Gastrocnemius medialis (tissue), 4 donors: ENCODE measurements around the gene MGRN1.
A peak's percentile ranks its signal among the peaks of the same experiment; 100 is the strongest.

ENCODE experiments used
- CTCF ChIP-seq, 5 experiments: fragments of 450-650 bp in 3 of 5; fragments of 200-600 bp in 2 of 5; sonication (generic) in 2 of 5; IDR thresholded peaks in 4 of 5; conservative IDR thresholded peaks in 1 of 5; 1 replicate in 4 of 5; 2 replicates in 1 of 5; pipeline ENCODE4 v1.5.1; 2016 to 2019; ENCODE audit warnings: antibody characterized with exemption in 5 of 5, mild to moderate bottlenecking in 3 of 5, moderate library complexity in 3 of 5
- POLR2A ChIP-seq, 2 donors: fragments of 450-650 bp; IDR thresholded peaks; one replicate each; pipeline ENCODE4 v1.6.1; 2017; ENCODE audit warnings: antibody characterized with exemption in 2 of 2, mild to moderate bottlenecking in 2 of 2, moderate library complexity in 2 of 2

GRCh38 chr16:4682616-4683254 lies 58.1 kb downstream of the MGRN1 start:
- TF ChIP-seq CTCF (IDR thresholded peaks at IDR 0.05 in 4 of 5, conservative IDR thresholded peaks at IDR 0.05 in 1 of 5): peak in 2 of 5 experiments; percentile 26 to 31
- TF ChIP-seq POLR2A (IDR thresholded peaks at IDR 0.05): no peak
